ENCODE results near the gene RAB3D. TPM values are rescaled to one million over a fixed set of nuclear protein-coding genes. Genes with fewer than 3 reads are reported as not detected.

Gene RAB3D
- total RNA-seq, 1 experiment from 2014 or later: 7.1 TPM

- intact Hi-C loops (cut with micrococcal nuclease; ENCODE audit: unreplicated experiment): loop anchor here (10.0 kb wide), 1 partner anchor 50 kb away; no protein-coding TSS in a partner anchor
- Mint-ChIP-seq H3K4me3 (ENCODE audit: low read depth, unreplicated experiment) (no peak within 1 kb of the TSS), H3K36me3 (ENCODE audit: insufficient read depth, unreplicated experiment) (peaks cover 10% of the 10 kb centered on the region), H3K27me3 (ENCODE audit: unreplicated experiment) (no peaks in the 10 kb centered on the region), H3K4me1 (ENCODE audit: low read depth, unreplicated experiment) (peaks cover 9% of the 10 kb centered on the region), H3K27ac (ENCODE audit: unreplicated experiment) (no peak within 1 kb of the TSS), H3K9me3 (ENCODE audit: low read depth, unreplicated experiment) (no peaks in the 10 kb centered on the region)
- TF ChIP-seq, protein P1, sequence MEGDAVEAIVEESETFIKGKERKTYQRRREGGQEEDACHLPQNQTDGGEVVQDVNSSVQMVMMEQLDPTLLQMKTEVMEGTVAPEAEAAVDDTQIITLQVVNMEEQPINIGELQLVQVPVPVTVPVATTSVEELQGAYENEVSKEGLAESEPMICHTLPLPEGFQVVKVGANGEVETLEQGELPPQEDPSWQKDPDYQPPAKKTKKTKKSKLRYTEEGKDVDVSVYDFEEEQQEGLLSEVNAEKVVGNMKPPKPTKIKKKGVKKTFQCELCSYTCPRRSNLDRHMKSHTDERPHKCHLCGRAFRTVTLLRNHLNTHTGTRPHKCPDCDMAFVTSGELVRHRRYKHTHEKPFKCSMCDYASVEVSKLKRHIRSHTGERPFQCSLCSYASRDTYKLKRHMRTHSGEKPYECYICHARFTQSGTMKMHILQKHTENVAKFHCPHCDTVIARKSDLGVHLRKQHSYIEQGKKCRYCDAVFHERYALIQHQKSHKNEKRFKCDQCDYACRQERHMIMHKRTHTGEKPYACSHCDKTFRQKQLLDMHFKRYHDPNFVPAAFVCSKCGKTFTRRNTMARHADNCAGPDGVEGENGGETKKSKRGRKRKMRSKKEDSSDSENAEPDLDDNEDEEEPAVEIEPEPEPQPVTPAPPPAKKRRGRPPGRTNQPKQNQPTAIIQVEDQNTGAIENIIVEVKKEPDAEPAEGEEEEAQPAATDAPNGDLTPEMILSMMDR (IDR thresholded peaks at IDR 0.05; ENCODE audit: unreplicated experiment): no peak
- BruUV-seq (replicated peaks): TSS peak; percentile 80
- peak; percentile 93 for DNase-seq
- CTCF ChIA-PET: interaction anchor here (0.6 to 1.7 kb wide), 10 partner anchors 8 to 435 kb away, joined by 3 to 18 read pairs (median 4); partner anchors contain the start of genes CCDC159, ODAD3, PRKCSH and TSPAN16
Measured at GRCh38 chr19:11374433-11375142, 35.1 kb upstream of the RAB3D start, which contains the start of gene SWSAP1. Gene SWSAP1 (plus strand): TSS chr19:11374666. CDS start chr19:11374681, 15 bp downstream.

- Mint-ChIP-seq H3K36me3 (ENCODE audit: insufficient read depth, unreplicated experiment) (peaks cover 10% of the 10 kb centered on the region), H3K4me1 (ENCODE audit: low read depth, unreplicated experiment) (peaks cover 9% of the 10 kb centered on the region), H3K27ac (ENCODE audit: unreplicated experiment) (no peak overlapping the region), H3K9me3 (ENCODE audit: low read depth, unreplicated experiment) (no peaks in the 10 kb centered on the region), H3K27me3 (ENCODE audit: unreplicated experiment) (no peaks in the 10 kb centered on the region), H3K4me3 (ENCODE audit: low read depth, unreplicated experiment) (no peak overlapping the region)
- intact Hi-C loops (cut with micrococcal nuclease; ENCODE audit: unreplicated experiment): loop anchor here (10.0 kb wide), 1 partner anchor 49 kb away; no protein-coding TSS in a partner anchor
- no TSS peak for BruUV-seq (replicated peaks)
- no peak for DNase-seq
- TF ChIP-seq, protein P1 (IDR thresholded peaks at IDR 0.05; ENCODE audit: unreplicated experiment): no peak
- CTCF ChIA-PET: interaction anchor here (1.4 to 1.7 kb wide), 3 partner anchors 9 to 80 kb away, joined by 6 to 18 read pairs (median 6); no protein-coding TSS in a partner anchor
Measured at GRCh38 chr19:11373885-11374432, 34.5 kb upstream of the RAB3D start.

DNA sequence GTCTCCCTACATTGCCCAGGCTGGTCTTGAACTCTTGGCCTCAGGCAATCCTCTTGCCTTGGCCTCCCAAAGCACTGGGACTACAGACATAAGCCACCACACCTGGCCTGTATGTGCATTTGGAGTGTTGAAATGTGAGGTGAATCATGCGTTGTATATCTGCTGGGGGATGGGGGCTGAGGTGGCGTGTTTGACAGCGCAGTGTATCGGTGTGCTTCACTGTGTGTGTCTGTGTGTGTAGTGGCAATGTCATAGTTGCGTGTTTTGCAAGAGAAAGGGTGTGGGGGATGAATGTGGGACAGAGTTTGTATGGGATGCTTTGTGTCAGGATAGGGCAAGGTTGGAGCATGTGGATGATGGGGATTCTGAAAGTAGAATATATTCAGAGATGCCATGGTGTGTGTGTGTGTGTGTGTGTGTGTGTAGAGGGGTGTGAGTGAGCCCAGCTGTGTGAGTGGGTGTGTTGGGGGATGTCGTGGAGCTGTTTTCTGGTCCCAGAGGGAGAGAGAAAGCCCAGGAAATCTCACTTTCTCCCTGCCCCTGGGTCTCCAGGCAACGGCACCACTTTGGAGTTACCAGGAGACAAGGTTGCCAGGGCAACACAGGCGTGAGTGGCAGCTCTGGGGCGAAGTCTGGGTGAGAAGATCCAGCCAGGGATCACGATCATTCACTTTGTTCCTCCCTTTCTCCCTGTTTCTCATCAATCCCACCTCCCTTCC is 33.9 kb upstream of the RAB3D start:
- TF ChIP-seq, protein P1 (IDR thresholded peaks at IDR 0.05; ENCODE audit: unreplicated experiment): no peak
- no peak for DNase-seq
- peaks cover 5% of the 10 kb centered on the region for H3K36me3 Mint-ChIP-seq (ENCODE audit: insufficient read depth, unreplicated experiment)
- H3K4me1 Mint-ChIP-seq (ENCODE audit: low read depth, unreplicated experiment): peaks cover 9% of the 10 kb centered on the region
- no peaks in the 10 kb centered on the region for H3K27me3 Mint-ChIP-seq (ENCODE audit: unreplicated experiment)
- H3K9me3 Mint-ChIP-seq (ENCODE audit: low read depth, unreplicated experiment): no peaks in the 10 kb centered on the region
- H3K4me3 Mint-ChIP-seq (ENCODE audit: low read depth, unreplicated experiment): no peak overlapping the region
- CTCF ChIA-PET: no interaction called here
- no peak overlapping the region for H3K27ac Mint-ChIP-seq (ENCODE audit: unreplicated experiment)
- no TSS peak for BruUV-seq (replicated peaks)
- intact Hi-C loops (cut with micrococcal nuclease; ENCODE audit: unreplicated experiment): loop anchor here (10.0 kb wide), 1 partner anchor 49 kb away; no protein-coding TSS in a partner anchor

- Mint-ChIP-seq H3K9me3 (ENCODE audit: low read depth, unreplicated experiment) (no peaks in the 10 kb centered on the region), H3K27me3 (ENCODE audit: unreplicated experiment) (no peaks in the 10 kb centered on the region), H3K27ac (ENCODE audit: unreplicated experiment) (no peak overlapping the region), H3K4me3 (ENCODE audit: low read depth, unreplicated experiment) (no peak overlapping the region), H3K4me1 (ENCODE audit: low read depth, unreplicated experiment) (no peaks in the 10 kb centered on the region), H3K36me3 (ENCODE audit: insufficient read depth, unreplicated experiment) (no peaks in the 10 kb centered on the region)
- no peak for DNase-seq
- BruUV-seq (replicated peaks): no TSS peak
- intact Hi-C loops (cut with micrococcal nuclease; ENCODE audit: unreplicated experiment): loop anchor here (10.0 kb wide), 1 partner anchor 46 kb away; no protein-coding TSS in a partner anchor
- CTCF ChIA-PET: no interaction called here
- TF ChIP-seq, protein P1 (IDR thresholded peaks at IDR 0.05; ENCODE audit: unreplicated experiment): no peak
Measured at GRCh38 chr19:11370744-11371143, 31.3 kb upstream of the RAB3D start.

Measured in Calu3 (cell line).